ENCODE measurements around the gene EGLN2.

EGLN2 gene

DNA sequence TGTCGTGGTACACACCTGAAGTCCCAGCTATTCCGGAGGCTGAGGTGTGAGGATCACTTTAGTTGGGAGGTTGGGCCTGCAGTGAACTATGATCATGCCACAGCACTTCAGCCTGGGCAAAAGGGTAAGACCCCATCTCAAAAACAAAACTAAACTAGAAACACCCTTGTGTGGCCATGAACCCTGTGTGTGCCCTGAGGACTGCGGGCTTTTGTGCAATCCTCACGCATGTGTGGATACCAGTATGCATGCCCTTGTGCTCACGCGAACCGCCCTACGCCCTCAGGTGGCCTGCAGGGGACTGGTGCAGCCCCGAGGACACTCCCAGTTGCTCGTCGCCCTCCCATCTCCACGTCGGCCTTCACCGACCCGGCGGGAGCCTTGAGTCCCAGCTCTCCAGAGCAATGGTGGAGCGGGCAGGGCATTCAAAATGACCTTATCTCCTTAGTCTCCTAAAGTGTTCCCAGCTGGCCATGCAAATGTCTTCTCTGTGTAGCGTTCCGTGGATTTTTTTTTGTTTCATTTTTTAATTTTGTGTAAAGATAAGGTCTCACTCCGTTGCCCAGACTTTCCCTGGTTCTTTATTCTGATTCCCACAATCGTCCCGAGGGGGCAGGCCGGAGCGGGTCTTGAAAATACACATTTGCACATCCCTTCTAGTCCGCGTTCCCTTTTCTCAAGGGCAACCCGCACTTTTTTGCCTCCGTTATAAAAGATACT lies 868 bp upstream of the EGLN2 start (continued):
- TF ChIP-seq MZF1 (tag by site-specific recombination; IDR thresholded peaks at IDR 0.05; ENCODE audit: borderline replicate concordance) (peak; percentile 33; the same call in 1 of the 2 replicates), ZBTB11 (tag by site-specific recombination; conservative IDR thresholded peaks at IDR 0.05; ENCODE audit: low read depth) (peak; percentile 55), ZSCAN18 (tag by site-specific recombination; IDR thresholded peaks at IDR 0.05) (peak; percentile 57; the same call in 1 of the 2 replicates), ZNF221 (tag by site-specific recombination; IDR thresholded peaks at IDR 0.05; ENCODE audit: borderline replicate concordance) (no peak), ZNF394 (tag by site-specific recombination; IDR thresholded peaks at IDR 0.05; ENCODE audit: borderline replicate concordance) (peak; percentile 59; the same call in 1 of the 2 replicates), ZNF561 (tag by site-specific recombination; IDR thresholded peaks at IDR 0.05; ENCODE audit: borderline replicate concordance) (no peak; the same call in 1 of the 2 replicates), ZNF521 (tag by site-specific recombination; IDR thresholded peaks at IDR 0.05) (no peak), HOXD13 (CRISPR knock-in tag; IDR thresholded peaks at IDR 0.05; ENCODE audit: borderline replicate concordance) (no peak), ZBTB1 (tag by site-specific recombination; IDR thresholded peaks at IDR 0.05) (no peak), ZNF335 (tag by site-specific recombination; conservative IDR thresholded peaks at IDR 0.05) (peak; percentile 91), ZNF10 (tag by site-specific recombination; IDR thresholded peaks at IDR 0.05) (peak; percentile 74), KLF17 (tag by site-specific recombination; IDR thresholded peaks at IDR 0.05) (peak; percentile 22; the same call in 1 of the 2 replicates), OVOL3 (tag by site-specific recombination; IDR thresholded peaks at IDR 0.05) (no peak; the same call in 1 of the 2 replicates), ZNF785 (tag by site-specific recombination; IDR thresholded peaks at IDR 0.05) (0 out of 2 replicates have a peak, but pooled peaks have one; percentile 57), ZNF645 (tag by site-specific recombination; IDR thresholded peaks at IDR 0.05) (no peak), ZNF585B (tag by site-specific recombination; IDR thresholded peaks at IDR 0.05) (no peak), ZNF654 (tag by site-specific recombination; IDR thresholded peaks at IDR 0.05; ENCODE audit: low read depth) (no peak), FEZF1 (tag by site-specific recombination; IDR thresholded peaks at IDR 0.05) (0 out of 2 replicates have a peak, but pooled peaks have one; percentile 14)
- TF ChIP-seq, protein P1, sequence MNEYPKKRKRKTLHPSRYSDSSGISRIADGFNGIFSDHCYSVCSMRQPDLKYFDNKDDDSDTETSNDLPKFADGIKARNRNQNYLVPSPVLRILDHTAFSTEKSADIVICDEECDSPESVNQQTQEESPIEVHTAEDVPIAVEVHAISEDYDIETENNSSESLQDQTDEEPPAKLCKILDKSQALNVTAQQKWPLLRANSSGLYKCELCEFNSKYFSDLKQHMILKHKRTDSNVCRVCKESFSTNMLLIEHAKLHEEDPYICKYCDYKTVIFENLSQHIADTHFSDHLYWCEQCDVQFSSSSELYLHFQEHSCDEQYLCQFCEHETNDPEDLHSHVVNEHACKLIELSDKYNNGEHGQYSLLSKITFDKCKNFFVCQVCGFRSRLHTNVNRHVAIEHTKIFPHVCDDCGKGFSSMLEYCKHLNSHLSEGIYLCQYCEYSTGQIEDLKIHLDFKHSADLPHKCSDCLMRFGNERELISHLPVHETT (tag by site-specific recombination; IDR thresholded peaks at IDR 0.05) = no peak
- TF ChIP-seq, protein P2, sequence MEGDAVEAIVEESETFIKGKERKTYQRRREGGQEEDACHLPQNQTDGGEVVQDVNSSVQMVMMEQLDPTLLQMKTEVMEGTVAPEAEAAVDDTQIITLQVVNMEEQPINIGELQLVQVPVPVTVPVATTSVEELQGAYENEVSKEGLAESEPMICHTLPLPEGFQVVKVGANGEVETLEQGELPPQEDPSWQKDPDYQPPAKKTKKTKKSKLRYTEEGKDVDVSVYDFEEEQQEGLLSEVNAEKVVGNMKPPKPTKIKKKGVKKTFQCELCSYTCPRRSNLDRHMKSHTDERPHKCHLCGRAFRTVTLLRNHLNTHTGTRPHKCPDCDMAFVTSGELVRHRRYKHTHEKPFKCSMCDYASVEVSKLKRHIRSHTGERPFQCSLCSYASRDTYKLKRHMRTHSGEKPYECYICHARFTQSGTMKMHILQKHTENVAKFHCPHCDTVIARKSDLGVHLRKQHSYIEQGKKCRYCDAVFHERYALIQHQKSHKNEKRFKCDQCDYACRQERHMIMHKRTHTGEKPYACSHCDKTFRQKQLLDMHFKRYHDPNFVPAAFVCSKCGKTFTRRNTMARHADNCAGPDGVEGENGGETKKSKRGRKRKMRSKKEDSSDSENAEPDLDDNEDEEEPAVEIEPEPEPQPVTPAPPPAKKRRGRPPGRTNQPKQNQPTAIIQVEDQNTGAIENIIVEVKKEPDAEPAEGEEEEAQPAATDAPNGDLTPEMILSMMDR (tag by site-specific recombination; IDR thresholded peaks at IDR 0.05) = peak; percentile 94
- TF ChIP-seq, protein P3, sequence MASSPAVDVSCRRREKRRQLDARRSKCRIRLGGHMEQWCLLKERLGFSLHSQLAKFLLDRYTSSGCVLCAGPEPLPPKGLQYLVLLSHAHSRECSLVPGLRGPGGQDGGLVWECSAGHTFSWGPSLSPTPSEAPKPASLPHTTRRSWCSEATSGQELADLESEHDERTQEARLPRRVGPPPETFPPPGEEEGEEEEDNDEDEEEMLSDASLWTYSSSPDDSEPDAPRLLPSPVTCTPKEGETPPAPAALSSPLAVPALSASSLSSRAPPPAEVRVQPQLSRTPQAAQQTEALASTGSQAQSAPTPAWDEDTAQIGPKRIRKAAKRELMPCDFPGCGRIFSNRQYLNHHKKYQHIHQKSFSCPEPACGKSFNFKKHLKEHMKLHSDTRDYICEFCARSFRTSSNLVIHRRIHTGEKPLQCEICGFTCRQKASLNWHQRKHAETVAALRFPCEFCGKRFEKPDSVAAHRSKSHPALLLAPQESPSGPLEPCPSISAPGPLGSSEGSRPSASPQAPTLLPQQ (tag by site-specific recombination; IDR thresholded peaks at IDR 0.05) = peak; percentile 38; the same call in 1 of the 2 replicates
- TF ChIP-seq, protein P4, sequence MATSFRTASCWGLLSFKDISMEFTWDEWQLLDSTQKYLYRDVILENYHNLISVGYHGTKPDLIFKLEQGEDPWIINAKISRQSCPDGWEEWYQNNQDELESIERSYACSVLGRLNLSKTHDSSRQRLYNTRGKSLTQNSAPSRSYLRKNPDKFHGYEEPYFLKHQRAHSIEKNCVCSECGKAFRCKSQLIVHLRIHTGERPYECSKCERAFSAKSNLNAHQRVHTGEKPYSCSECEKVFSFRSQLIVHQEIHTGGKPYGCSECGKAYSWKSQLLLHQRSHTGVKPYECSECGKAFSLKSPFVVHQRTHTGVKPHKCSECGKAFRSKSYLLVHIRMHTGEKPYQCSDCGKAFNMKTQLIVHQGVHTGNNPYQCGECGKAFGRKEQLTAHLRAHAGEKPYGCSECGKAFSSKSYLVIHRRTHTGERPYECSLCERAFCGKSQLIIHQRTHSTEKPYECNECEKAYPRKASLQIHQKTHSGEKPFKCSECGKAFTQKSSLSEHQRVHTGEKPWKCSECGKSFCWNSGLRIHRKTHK (tag by site-specific recombination; IDR thresholded peaks at IDR 0.05) = no peak
- TF ChIP-seq, protein P5, sequence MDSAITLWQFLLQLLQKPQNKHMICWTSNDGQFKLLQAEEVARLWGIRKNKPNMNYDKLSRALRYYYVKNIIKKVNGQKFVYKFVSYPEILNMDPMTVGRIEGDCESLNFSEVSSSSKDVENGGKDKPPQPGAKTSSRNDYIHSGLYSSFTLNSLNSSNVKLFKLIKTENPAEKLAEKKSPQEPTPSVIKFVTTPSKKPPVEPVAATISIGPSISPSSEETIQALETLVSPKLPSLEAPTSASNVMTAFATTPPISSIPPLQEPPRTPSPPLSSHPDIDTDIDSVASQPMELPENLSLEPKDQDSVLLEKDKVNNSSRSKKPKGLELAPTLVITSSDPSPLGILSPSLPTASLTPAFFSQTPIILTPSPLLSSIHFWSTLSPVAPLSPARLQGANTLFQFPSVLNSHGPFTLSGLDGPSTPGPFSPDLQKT (IDR thresholded peaks at IDR 0.05; ENCODE audit: borderline replicate concordance, low read depth, low read length) = no peak
